GM06990 (cell line): ENCODE data around the gene SLC15A3.

ENCODE experiments used
- DNase-seq: peaks from one replicate; pipeline ENCODE4 v3.0.0-alpha.2; 2011; ENCODE audit not compliant: insufficient read length; ENCODE audit errors: extremely low read depth
- H3K27me3 ChIP-seq: replicated peaks from 2 replicates; pipeline ENCODE4 v1.6.0; 2011; ENCODE audit warnings: low read length; ENCODE audit not compliant: control insufficient read depth, insufficient read depth
- H3K36me3 ChIP-seq: 2 replicates; pipeline ENCODE4 v1.5.1; 2011; ENCODE audit warnings: low read length; ENCODE audit not compliant: control insufficient read depth, insufficient read depth
- H3K4me3 ChIP-seq: replicated peaks from 2 replicates; pipeline ENCODE4 v1.5.1; 2011; ENCODE audit warnings: low read depth, mild to moderate bottlenecking, control low read depth, low read length
- TF ChIP-seq, protein P1 (sequence below): IDR thresholded peaks from 2 replicates; pipeline ENCODE4 v1.5.1; 2011; ENCODE audit warnings: low read length, control low read depth, mild to moderate bottlenecking, inconsistent platforms; ENCODE audit not compliant: insufficient read depth, poor library complexity, severe bottlenecking

SLC15A3 gene

DNA sequence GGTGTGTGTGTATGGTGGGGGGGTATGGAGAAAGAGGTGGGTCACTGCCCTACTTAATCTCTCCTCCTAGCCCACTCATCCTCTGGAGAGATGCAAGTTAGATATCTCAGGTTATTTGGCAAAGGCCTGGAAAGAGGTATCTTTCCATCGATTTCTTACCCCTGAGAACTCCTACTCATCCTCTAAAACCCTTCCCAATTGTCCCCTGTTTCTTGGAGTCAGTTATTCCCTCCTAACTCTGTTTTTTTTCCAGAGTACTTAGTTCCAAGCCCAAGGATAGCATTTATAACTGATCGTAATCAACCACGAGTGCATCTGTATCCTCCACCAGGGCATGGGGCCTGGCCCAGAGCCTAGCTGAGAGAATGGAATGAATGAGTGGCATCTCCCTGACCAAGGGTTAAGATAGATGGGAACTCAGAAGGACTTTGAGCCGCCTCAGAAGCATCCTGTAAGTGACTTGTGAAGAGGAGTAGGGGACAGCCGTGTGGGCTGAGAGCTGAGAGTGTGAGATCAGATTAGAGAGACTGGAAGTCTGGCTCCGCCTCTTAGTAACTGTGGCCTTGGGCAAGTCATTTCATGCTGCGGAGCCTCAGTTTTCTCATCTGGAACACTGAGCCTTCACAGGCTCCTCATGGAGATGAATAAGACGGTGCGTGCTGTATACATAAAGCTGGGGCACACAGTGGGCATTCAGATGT lies 35.8 kb upstream of the SLC15A3 start:
- H3K4me3 ChIP-seq: no peak overlapping the region
- H3K27me3 ChIP-seq: no peaks in the 10 kb centered on the region
- no peak for DNase-seq
- TF ChIP-seq, protein P1, sequence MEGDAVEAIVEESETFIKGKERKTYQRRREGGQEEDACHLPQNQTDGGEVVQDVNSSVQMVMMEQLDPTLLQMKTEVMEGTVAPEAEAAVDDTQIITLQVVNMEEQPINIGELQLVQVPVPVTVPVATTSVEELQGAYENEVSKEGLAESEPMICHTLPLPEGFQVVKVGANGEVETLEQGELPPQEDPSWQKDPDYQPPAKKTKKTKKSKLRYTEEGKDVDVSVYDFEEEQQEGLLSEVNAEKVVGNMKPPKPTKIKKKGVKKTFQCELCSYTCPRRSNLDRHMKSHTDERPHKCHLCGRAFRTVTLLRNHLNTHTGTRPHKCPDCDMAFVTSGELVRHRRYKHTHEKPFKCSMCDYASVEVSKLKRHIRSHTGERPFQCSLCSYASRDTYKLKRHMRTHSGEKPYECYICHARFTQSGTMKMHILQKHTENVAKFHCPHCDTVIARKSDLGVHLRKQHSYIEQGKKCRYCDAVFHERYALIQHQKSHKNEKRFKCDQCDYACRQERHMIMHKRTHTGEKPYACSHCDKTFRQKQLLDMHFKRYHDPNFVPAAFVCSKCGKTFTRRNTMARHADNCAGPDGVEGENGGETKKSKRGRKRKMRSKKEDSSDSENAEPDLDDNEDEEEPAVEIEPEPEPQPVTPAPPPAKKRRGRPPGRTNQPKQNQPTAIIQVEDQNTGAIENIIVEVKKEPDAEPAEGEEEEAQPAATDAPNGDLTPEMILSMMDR: no peak
- no peaks in the 10 kb centered on the region for H3K36me3 ChIP-seq

DNA sequence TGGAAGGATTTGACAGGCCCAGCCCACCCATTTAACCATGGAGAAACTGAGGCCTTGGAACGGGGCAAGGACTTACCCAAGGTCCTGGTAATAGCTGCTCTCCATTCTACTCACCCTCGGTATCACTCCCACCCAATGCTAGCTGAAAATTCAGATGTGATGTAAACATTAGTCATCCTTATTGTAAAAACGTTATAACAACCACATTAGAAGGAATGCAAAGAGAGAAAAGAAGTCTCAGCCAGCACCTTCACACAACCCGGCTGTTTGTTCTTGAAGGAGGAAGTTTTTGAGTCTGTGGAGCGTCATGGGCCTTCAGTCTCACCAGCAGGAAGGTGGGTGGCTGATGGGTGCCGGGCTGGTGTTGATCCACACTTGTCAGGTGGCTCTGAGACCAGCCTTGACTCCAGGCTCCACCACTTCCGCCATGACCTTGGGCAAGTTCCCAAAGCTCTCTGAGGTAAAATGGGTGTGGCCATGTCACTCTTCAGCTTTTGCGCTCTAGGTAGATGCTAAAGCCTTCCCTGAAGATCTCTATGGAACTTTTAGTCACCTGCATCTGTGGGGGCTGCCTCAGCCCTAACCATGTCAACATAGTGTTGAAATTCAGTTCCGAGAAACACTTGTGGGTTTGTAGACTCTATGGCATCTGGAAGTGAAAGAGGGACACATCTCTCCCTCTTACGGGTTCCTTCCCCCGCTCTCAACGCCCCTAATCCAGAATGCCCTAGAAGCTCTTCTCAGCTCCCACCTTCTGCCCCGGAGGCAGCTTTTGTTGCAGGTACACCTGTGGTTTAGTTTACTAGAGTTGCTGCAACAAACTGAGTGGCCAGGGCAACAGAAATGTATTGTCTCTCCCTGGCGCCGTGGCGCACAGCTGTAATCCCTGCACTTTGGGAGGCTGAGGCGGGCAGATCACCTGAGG lies 34.3 kb upstream of the SLC15A3 start:
- H3K4me3 ChIP-seq: no peak overlapping the region

DNA sequence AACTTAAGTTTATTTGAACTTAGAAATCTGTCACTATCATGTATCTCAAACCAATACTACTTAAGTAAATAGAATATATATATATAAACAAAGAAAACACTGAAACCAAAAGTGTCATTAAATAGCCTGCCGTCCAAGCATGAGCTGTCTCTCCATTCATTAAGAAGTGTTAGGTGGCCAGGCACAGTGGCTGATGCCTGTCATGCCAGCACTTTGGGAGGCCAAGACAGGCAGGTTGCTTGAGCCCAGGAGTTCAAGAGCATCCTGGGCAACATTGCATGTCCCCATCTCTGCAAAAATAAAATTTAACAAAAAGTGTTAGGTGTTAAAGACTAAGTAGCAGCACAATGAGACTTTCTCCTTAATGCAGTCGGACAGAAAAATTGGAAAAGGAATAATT lies 33.5 kb upstream of the SLC15A3 start:
- H3K4me3 ChIP-seq: no peak overlapping the region
- H3K36me3 ChIP-seq: no peaks in the 10 kb centered on the region
- no peaks in the 10 kb centered on the region for H3K27me3 ChIP-seq
- no peak for DNase-seq
- TF ChIP-seq, protein P1: no peak

More for the DNA sequence above, 34.3 kb upstream of the SLC15A3 start:
- H3K36me3 ChIP-seq: no peaks in the 10 kb centered on the region
- TF ChIP-seq, protein P1: no peak
- H3K27me3 ChIP-seq: no peaks in the 10 kb centered on the region
- no peak for DNase-seq

DNA sequence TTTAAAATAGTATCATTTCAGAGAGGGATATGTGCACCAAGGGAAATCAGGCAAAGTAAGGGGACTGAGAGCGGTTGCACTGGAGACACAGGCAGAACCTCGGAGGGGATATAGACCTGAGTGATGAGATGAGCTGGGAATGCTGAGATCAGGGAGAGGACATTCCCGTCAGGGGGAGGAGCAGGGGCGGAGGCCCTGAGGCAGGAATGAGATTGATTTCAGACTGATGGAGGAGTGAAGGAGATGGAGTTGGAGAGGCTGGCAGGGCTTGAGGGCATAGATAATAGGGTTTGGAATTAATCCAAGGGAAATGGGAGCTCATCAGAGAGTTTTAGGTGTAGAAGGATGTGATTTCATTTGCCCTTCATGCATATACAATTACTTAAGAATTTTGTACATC lies 32.7 kb upstream of the SLC15A3 start:
- Histone ChIP-seq H3K4me3 (no peak overlapping the region), H3K27me3 (no peaks in the 10 kb centered on the region), H3K36me3 (no peaks in the 10 kb centered on the region)
- TF ChIP-seq, protein P1: no peak
- DNase-seq: no peak

DNA sequence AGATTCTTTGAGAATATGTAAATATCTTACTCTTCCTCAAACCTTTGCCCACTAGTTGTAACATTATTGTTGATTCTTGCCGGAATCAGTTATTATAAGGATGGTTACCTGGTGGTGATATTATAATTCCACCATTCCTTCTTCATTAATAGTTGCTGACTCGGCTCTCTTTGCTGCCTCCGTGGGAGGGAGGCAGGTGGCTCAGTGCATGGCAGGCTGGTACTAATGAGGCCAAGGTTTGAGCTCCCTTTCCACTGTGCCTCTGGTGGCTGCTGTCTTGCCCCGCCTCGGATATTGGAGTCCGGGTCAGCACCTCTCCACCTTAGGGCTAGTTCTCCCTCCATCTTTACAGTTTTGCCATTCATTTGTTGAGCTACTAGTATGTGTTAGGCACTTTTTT lies 32.2 kb upstream of the SLC15A3 start:
- Histone ChIP-seq H3K4me3 (no peak overlapping the region), H3K36me3 (no peaks in the 10 kb centered on the region), H3K27me3 (no peaks in the 10 kb centered on the region)
- no peak for DNase-seq
- TF ChIP-seq, protein P1: no peak
